PC-3 (cell line): Measurements from ENCODE around the gene HPN. TPM values are rescaled to one million over a fixed set of nuclear protein-coding genes. Genes with fewer than 3 reads are reported as not detected.

Experiments used
- ATAC-seq: fragments of 200-7000 bp; cut with Tn5 transposase; 2 replicates; pipeline ENCODE4 v1.9.1; 2020; ENCODE audit warnings: mild to moderate bottlenecking, moderate library complexity
- BruUV-seq: library from RNA; stranded (reverse); fragments of 400-500 nt; replicated peaks from 2 replicates; lab custom pipeline; 2021; lab: Mats Ljungman, UMichigan
- CTCF ChIA-PET: fragments of 300-600 bp; sonication (Branson Sonifier 250); formaldehyde crosslinking; loops from one replicate; lab custom pipeline; 2022; ENCODE audit warnings: antibody characterized with exemption; lab: Charles Lee
- POLR2A ChIA-PET: fragments of 300-600 bp; sonication (Branson Sonifier 250); formaldehyde crosslinking; loops from one replicate; lab custom pipeline; 2022; ENCODE audit warnings: antibody characterized with exemption; ENCODE audit not compliant: unreplicated experiment; lab: Charles Lee
- DNase-seq: peaks from one replicate; pipeline ENCODE4 v3.0.0-alpha.2; 2015
- H2AFZ ChIP-seq: fragments of 300-600 bp; sonication (generic); 2 replicates; pipeline ENCODE4 v1.6.0; 2016; ENCODE audit warnings: antibody characterized with exemption, low read length
- H3F3A ChIP-seq: fragments of 300-600 bp; sonication (generic); one replicate; pipeline ENCODE4 v1.6.0; 2017; ENCODE audit warnings: antibody characterized with exemption, low read length, control low read depth, mild to moderate bottlenecking; ENCODE audit not compliant: unreplicated experiment
- H3K27ac ChIP-seq: fragments of 300-600 bp; sonication (generic); 2 replicates; pipeline ENCODE4 v1.5.1; 2016; ENCODE audit warnings: mild to moderate bottlenecking, low read length
- H3K27me3 ChIP-seq: fragments of 300-600 bp; sonication (generic); 2 replicates; pipeline ENCODE4 v1.6.1; 2016; ENCODE audit warnings: low read length, mixed read lengths
- H3K36me3 ChIP-seq: fragments of 300-600 bp; sonication (generic); 2 replicates; pipeline ENCODE4 v1.6.1; 2016; ENCODE audit warnings: low read depth, mixed run types, low read length, mixed read lengths
- H3K4me1 ChIP-seq: fragments of 300-600 bp; sonication (generic); 2 replicates; pipeline ENCODE4 v1.5.1; 2016; ENCODE audit warnings: low read length; ENCODE audit not compliant: insufficient read depth
- H3K4me2 ChIP-seq: fragments of 300-600 bp; sonication (generic); 2 replicates; pipeline ENCODE4 v1.6.0; 2016; ENCODE audit warnings: low read length
- H3K4me3 ChIP-seq: fragments of 300-600 bp; sonication (generic); 2 replicates; pipeline ENCODE4 v1.5.1; 2016; ENCODE audit warnings: mild to moderate bottlenecking, low read length, mixed read lengths
- H3K79me2 ChIP-seq: fragments of 300-600 bp; sonication (generic); 2 replicates; pipeline ENCODE4 v1.6.1; 2017; ENCODE audit warnings: low read length, mixed read lengths
- H3K9ac ChIP-seq: fragments of 300-600 bp; sonication (generic); 2 replicates; pipeline ENCODE4 v1.6.0; 2016; ENCODE audit warnings: mild to moderate bottlenecking, low read length
- H3K9me2 ChIP-seq: fragments of 300-600 bp; sonication (generic); replicated peaks from 2 replicates; pipeline ENCODE4 v1.6.1; 2016; ENCODE audit warnings: mixed run types, low read length, mixed read lengths
- H3K9me3 ChIP-seq: fragments of 300-600 bp; sonication (generic); 2 replicates; pipeline ENCODE4 v1.6.1; 2016; ENCODE audit warnings: low read length, mixed read lengths
- H4K20me1 ChIP-seq: fragments of 300-600 bp; sonication (generic); 2 replicates; pipeline ENCODE4 v1.6.1; 2016; ENCODE audit warnings: low read length, mixed read lengths
- EZH2 ChIP-seq: fragments of 300-600 bp; sonication (generic); IDR thresholded peaks from one replicate; pipeline ENCODE4 v1.6.1; 2017; ENCODE audit warnings: antibody characterized with exemption, mild to moderate bottlenecking, low read length; ENCODE audit not compliant: unreplicated experiment
- EZH2phosphoT487 ChIP-seq: fragments of 300-600 bp; sonication (generic); IDR thresholded peaks from 2 replicates; pipeline ENCODE4 v1.6.1; 2018; ENCODE audit warnings: mild to moderate bottlenecking, antibody characterized with exemption, low read length, borderline replicate concordance
- intact Hi-C: fragments of 100-400 bp; cut with micrococcal nuclease; formaldehyde crosslinking; loops from 2 replicates; pipeline ENCODE4 v1.9.0; 2023
- total RNA-seq: library from RNA; depleted of rRNA; stranded (reverse); fragments of >200 nt; gene quantifications from 2 replicates; pipeline ENCODE4 v1.2.3, GENCODE V29; 2014
- TF ChIP-seq, protein P1 (sequence below): fragments of 300-600 bp; sonication (generic); conservative IDR thresholded peaks from 2 replicates; pipeline ENCODE4 v1.5.1; 2017; ENCODE audit warnings: antibody characterized with exemption, low read depth, mild to moderate bottlenecking, low read length

The HPN gene
- total RNA-seq, 1 experiment from 2014 or later, result 0.18 TPM

DNA sequence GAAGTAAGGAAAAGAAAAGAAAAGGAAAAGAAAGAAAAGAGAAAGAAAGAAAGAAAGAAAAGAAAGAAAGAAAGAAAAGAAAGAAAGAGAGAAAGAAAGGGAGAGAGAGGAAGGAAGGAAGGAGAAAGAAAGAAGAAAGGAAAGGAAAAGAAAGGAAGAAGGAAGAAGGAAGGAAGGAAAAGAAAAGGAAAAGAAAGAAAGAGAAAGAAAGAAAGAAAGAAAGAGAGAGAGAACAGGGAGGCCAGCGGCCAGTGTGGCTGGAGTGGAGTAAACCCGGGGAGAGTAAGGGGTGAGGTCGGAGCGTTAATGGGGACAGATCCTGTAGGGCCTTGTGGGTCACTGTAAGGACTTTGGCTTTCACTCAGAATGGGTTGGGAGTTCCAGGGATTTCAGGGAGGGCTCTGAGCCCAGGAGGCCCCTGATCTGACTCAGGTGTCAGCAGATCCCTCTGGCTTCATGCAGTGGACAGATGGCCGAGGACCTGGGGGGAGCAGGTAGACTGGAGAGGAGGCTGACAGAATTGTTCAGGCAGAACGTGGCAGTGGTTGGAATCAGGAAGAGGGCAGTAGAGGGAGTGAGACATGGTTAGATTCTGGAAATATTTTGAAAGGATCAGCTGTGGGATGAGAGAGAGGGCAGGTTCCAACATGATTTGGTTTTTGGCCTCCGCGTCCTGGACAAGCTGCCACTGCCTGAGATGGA lies 54.3 kb downstream of the HPN start:
- H3F3A ChIP-seq, result no peaks in the 10 kb centered on the region
- ChIA-PET CTCF (no interaction called here), POLR2A (no interaction called here)
- DNase-seq (no peak), ATAC-seq (no peak)
- H4K20me1 ChIP-seq, result no peaks in the 10 kb centered on the region
- TF ChIP-seq EZH2, result no peak
- TF ChIP-seq, protein P1, sequence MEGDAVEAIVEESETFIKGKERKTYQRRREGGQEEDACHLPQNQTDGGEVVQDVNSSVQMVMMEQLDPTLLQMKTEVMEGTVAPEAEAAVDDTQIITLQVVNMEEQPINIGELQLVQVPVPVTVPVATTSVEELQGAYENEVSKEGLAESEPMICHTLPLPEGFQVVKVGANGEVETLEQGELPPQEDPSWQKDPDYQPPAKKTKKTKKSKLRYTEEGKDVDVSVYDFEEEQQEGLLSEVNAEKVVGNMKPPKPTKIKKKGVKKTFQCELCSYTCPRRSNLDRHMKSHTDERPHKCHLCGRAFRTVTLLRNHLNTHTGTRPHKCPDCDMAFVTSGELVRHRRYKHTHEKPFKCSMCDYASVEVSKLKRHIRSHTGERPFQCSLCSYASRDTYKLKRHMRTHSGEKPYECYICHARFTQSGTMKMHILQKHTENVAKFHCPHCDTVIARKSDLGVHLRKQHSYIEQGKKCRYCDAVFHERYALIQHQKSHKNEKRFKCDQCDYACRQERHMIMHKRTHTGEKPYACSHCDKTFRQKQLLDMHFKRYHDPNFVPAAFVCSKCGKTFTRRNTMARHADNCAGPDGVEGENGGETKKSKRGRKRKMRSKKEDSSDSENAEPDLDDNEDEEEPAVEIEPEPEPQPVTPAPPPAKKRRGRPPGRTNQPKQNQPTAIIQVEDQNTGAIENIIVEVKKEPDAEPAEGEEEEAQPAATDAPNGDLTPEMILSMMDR, result no peak
- no peak for TF ChIP-seq EZH2phosphoT487
- H3K4me2 ChIP-seq, result no peak overlapping the region
- no TSS peak for BruUV-seq
- H3K9ac ChIP-seq, result no peak overlapping the region
- H3K9me3 ChIP-seq, result no peaks in the 10 kb centered on the region
- H3K4me1 ChIP-seq, result peaks cover 4% of the 10 kb centered on the region
- no peak overlapping the region for H3K27ac ChIP-seq
- H3K4me3 ChIP-seq, result no peak overlapping the region
- H3K9me2 ChIP-seq, result no peaks in the 10 kb centered on the region
- no peak overlapping the region for H2AFZ ChIP-seq
- no peaks in the 10 kb centered on the region for H3K27me3 ChIP-seq
- intact Hi-C loops, result no loop called here
- no peaks in the 10 kb centered on the region for H3K36me3 ChIP-seq
- H3K79me2 ChIP-seq, result no peaks in the 10 kb centered on the region

DNA sequence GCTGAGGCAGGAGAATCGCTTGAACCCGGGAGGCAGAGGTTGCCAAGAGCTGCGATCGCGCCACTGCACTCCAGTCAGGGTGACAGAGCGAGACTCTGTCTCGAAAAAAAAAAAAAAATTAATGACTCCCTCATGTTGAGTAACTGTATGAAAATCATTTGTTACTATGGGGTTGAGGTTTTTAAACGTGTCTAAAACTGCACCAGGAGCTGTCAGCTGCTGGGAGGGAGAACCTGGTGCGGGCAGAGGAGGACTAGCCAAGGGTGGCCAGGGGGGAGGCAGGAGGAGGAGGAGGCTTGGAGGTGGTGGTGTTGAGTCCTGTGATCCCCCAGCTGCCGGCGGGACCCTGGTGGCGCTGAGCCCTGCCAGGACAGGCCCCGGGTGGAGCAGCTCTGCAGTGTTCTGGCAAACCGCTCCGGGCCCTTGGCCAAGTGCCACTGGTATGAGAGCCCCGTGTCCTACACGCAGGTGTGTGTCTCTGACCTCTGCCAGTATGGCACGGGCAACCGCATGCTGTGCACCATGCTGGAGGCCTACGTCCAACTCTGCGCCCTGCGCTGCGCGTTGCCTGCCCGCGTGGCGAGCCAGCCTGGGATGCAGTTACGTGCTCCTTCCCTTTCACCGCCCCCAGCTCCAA lies 57.0 kb downstream of the HPN start:
- DNase-seq, result no peak
- TF ChIP-seq, protein P1, result no peak
- TF ChIP-seq EZH2 (no peak), EZH2phosphoT487 (no peak)
- intact Hi-C loops, result no loop called here
- no peaks in the 10 kb centered on the region for H3K9me2 ChIP-seq
- ChIA-PET POLR2A (no interaction called here), CTCF (no interaction called here)
- no peak overlapping the region for H3K9ac ChIP-seq
- H3K4me1 ChIP-seq, result no peaks in the 10 kb centered on the region
- no peaks in the 10 kb centered on the region for H3K9me3 ChIP-seq
- H3K27ac ChIP-seq, result no peak overlapping the region
- no TSS peak for BruUV-seq
- no peaks in the 10 kb centered on the region for H3K79me2 ChIP-seq
- no peaks in the 10 kb centered on the region for H3K36me3 ChIP-seq
- no peak overlapping the region for H2AFZ ChIP-seq
- ATAC-seq, result no peak
- no peaks in the 10 kb centered on the region for H4K20me1 ChIP-seq
- no peak overlapping the region for H3K4me2 ChIP-seq
- H3K27me3 ChIP-seq, result no peaks in the 10 kb centered on the region
- H3K4me3 ChIP-seq, result no peak overlapping the region
- no peaks in the 10 kb centered on the region for H3F3A ChIP-seq
